Stromal cell of bone marrow (primary cell): ENCODE results near the gene CEBPA.
"Not testable (repeated sequence)": the region's sequence is repeated elsewhere in the genome, so short reads cannot be mapped to it uniquely, and the experiment has no call there.

Source experiments
- DNase-seq: peaks from one replicate; pipeline ENCODE4 v3.0.0-alpha.2; 2012; ENCODE audit warnings: low read depth

The CEBPA gene

DNA sequence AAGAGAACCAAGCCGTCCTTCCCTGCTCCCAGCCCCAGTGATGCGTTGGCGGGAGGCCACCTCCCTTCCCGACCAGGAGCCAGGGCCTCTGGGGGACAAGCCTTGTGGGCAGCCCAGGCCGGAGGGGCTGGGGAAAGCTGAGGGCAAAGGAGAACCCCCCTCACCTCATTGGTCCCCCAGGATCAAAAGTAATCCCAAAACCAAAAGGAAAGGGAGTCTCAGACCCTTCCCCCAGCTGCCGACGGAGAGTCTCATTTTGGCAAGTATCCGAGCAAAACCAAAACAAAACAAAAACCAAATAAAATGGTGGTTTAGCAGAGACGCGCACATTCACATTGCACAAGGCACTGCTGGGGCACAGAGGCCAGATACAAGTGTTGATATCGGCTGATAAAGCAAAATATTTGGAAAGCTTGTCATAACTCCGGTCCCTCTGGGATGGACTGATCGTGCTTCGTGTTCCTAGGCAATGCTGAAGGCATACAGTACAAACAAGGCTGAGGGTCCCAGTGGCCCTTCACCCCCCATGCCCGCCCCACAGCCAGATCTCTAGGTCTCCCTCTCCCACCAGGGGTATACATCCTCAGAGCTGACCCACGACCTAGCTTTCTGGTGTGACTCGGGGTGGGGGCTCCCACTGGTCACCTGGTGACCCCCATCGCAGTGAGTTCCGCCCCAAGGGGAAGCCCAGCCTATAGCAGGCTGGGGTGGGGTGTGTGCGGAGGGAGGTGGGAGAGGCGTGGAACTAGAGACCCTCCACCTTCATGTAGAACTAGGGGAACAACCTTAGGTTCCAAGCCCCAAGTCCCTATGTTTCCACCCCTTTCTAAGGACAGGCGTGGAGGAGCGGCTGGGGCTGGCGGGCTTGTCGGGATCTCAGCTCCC lies 2.1 kb downstream of the CEBPA start:
- no peak for DNase-seq

DNA sequence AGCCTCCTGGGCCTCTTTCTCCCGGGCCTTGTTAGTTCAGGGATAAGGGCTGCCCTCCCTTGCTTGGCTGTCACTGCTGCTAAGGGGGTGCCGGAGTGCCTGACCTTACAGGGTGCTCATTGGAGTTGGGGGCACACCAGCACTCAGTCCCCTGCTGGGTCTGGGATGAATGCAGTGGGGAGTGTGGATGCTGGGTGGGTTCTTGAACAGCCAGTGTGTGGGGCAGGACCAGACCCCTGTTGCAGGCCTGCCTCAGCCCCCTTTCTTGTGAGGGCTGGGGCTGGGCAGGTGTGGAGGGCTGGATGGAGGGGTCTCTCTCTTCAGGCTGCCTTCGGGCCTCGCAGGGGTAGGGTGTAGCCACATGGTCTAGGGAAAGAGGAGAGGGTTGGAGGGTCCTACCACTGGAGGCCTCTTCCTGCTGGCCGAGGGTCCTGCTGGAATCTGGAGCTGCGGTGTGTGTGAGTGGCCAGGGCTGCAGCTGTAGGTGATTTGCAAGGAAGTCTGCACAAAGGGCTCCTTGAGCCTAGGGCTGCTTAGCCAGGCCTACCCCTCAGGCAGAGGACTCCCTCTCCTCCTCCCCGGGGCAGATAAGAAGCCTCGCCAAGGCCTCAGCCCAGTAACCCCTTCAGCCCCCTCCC lies 3.2 kb downstream of the CEBPA start:
- DNase-seq: no peak

DNA sequence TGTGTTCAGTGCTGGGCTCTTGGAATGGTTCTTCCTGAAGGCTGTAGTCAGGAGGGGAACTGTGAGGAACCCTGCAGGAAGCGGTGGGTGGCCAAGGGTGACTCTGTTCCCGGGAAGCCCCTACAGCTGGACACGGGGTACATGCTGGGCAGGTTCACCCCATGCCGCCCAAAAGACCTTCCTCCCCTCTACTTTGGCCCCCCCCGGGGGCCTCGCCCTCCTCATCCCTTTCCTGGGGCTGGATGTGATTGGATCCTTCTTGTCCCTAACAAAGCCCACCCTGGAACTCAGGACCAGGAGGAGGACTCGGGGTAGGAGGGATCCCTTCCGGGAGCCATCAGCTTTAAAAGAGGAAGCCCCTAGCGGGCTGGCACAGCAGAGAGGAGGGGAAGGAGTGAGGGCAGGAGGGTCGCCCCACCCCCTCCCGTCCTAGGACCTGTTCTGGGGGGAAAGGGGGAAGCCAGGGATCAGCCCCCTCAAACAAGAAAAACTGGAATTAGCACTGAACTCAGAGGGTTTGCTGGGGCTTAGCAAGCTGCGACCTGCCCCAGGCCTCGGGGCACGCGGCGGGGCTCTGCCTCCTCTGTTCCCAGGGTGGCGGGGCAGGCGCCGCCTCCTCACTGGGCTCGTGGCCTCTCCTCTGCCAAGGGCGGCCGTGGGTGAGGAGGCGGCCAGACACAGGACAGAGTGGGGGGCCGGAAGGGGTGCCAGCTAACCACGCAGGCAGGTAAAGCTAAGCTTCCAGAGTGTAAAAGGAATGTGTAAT lies 4.0 kb downstream of the CEBPA start:
- DNase-seq: no peak

DNA sequence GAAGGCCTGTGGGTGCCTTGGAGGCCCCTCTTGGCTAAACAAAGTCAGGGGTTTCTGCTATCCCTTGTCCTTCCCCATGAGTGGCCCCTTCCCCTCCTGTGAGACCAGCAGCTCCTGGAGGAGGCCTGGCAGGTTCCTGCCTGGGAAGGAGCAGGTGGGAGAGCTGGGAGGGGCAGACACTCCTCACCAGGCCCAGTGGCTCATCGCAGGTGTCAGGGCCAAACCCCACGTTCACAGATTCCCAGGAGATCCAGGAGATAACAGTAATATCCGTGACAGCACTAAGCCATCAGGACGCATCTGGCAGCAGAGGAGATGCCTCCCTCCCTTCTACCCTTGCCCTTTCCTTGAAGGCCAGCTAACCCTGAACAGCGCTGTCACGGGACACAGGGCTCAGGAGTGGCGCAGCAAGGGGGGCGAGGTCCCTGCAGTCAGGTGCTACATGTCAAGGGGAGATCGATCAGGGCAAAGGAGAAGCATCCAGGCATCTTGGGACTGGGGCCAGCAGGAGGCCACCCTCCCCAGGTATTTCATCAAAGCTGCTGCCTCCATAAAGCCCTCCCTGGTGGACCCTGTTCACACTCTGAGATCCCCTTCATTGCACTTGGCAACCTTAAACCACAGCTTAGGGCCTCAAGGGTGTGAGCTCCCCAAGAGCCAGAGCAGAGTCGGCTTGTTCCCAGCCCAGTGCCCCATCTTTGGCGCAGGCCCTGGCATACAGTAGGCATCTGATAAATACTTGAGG lies 4.8 kb downstream of the CEBPA start:
- DNase-seq: no peak

DNA sequence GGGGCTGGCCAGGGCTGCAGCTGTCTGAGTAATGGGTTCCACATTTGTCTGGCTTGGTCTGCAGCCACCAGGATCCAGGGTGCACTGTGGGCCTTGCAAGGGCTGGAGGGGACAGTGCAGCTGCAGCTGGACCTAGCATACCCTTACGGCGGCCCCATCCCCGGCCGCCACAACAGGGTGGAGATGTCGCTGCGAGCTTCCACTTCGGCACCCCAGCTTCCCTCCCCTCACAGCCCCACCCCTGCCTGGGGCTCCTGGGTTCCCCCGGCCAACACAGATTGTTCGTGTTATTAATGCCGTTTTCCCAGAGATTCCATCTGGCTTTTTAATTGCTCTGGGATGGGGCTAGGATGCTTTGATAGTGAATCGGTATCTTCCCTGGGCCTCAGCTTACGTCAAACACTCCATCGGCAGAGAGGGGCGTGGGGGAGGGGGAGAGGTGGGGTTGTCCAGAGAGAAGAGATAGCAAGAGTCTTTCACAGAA lies 5.8 kb downstream of the CEBPA start:
- DNase-seq: no peak

DNA sequence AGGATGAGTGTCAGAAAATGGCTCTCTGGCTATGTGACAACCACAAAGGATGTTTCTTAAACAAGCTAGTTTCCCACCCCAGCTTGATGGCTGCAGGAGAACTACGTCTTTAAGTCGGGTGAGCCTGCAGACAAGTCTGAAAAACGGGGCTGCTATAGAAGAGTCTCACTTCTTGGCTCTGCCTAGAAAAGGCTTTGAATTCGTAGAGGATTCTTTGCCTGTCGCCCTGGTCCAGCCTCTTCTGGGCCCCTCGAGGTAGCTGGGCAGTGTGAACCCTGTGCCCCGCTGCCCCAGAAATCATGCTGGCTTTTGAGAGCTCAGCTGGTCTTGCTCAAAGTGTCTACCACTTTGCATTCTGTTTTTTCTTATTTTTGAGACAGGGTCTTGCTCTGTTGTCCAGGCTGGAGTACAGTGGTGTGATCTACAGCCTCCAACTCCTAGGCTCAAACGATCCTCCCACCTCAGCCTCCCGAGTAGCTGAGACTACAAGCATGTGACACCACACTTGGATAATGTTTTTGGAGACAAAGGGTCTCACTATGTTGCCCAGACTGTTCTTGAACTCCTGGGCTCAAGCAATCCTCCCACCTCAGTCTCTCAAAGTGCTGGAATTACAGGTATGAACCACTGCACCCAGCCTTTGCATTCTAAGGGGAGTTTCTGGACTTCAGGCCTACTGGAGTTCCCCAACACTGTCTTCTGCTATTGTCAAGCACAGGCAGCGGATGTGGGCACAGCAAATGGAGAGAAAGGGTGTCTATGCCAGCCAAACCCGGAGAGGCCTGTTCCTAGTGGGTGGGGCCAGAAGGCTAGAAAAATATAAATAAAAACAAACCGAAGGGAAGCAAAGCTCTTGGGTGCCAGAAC lies 6.5 kb downstream of the CEBPA start:
- no peak for DNase-seq

DNA sequence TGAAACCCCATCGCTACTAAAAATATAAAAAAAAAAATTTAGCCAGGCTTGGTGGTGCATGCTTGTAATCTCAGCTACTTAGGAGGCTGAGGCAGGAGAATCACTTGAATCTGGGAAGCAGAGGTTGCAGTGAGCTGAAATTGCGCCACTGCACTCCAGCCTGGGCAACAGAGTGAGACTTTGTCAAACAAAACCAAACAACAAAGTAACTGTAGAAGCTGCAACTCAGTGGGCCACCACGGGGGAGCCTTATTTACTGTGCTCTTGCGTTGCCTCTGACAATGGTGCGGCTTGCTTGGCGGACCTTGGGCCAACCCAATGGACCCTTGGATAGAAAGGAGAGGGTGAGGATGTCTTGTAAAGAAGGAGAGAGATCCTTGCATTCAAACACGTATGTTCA lies 7.3 kb downstream of the CEBPA start:
- DNase-seq: not testable (repeated sequence)

DNA sequence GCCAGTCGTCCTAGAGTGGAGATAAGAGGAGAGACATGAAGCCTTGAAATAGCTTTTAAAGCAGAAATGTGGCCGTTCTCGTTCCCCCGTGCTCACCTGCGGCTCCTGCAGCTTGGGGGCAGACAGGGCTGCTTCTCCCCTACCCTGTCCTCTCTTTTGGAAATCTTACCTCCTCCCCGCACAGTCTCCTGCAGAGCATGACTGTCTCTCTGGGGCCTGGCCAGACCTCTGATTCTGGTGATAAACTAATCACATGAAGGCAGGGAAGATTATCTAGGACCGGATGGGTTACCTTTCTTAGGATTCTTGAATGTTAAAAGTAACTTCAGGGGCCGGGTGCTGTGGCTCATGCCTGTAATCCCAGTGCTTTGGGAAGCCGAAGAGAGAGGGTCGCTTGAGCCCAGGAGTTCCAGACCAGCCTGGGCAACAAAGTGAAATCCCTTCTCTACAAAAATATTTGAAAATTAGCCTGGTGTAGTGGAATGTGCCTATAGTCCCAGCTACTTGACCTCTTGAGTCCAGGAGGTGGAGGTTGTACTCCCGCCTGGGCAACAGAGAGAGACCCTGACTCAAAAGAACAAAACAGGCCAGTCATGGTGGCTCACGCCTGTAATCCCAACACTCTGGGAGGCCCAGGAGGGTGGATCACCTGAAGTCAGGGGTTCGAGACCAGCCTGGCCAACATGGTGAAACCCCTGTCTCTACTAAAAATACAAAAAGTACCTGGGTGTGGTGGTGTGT lies 8.1 kb downstream of the CEBPA start:
- DNase-seq: no peak

DNA sequence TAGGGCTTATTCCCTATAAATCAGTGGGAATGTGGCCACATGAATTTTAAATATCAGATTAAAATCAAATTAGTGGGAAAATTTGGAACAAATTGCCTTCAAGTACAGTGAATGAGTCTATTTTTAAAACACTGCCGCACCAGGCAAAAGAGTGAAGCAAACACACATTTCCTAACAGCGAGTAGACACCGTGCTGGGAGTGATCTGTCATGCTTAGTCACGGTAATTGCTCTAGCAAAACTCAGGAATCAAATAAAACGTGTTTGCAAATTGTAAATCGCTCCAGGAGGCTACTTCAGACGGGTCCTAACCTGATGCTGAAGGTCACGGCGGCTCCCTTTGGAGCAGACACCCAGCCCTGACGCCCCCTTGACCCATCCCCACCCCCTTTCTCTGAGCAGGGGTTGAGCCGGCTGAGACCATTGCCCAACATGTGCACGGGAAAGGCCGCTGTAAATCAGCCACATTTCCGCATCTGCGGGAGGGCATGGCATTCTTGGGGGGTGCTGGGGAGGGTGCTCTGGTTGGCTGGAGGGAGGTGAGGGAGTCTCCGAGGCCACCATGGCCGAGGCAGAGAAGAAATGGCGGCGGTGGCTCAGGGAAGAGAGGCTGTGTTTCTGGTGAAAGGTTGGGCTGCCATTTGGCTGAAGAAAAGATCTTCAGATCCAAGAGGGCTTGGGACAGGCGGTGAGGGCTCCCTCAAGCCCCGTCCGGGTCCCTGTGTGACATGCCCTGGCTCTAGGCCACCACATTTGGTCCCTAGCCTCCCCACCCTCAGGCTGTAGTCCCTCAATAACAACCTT lies 8.9 kb downstream of the CEBPA start:
- DNase-seq: peak; percentile 78

DNA sequence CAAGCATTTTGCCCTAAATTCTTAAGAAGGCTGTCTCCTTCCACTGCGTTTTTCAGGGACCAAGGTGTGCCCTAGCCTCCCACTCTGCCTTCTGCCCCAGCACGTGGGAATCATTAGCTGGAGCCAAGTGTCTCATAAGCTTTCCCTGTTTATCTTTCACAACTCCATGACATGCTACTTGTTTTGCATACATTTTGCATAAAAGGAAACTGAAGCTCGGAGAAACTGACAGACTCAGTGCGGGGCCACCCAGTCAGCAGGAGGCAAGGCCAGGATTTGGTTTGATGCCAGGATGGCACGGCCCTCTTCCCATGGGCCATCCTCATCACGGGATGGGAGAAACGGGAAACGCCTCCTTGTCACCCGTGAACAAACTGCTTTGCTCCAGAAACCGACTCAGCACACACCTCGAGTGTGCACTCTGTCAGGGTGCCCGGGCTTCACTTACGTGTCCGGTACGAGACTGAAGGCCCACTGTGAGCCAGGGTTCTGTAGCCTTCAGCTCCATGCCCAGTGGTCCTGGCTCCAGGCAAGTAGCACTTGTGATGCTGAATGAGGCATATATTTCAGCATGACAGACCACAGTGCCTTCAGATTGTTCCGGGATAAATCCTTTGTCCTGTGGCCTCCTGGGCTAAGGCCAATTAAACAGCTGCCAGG lies 9.6 kb downstream of the CEBPA start:
- no peak for DNase-seq

DNA sequence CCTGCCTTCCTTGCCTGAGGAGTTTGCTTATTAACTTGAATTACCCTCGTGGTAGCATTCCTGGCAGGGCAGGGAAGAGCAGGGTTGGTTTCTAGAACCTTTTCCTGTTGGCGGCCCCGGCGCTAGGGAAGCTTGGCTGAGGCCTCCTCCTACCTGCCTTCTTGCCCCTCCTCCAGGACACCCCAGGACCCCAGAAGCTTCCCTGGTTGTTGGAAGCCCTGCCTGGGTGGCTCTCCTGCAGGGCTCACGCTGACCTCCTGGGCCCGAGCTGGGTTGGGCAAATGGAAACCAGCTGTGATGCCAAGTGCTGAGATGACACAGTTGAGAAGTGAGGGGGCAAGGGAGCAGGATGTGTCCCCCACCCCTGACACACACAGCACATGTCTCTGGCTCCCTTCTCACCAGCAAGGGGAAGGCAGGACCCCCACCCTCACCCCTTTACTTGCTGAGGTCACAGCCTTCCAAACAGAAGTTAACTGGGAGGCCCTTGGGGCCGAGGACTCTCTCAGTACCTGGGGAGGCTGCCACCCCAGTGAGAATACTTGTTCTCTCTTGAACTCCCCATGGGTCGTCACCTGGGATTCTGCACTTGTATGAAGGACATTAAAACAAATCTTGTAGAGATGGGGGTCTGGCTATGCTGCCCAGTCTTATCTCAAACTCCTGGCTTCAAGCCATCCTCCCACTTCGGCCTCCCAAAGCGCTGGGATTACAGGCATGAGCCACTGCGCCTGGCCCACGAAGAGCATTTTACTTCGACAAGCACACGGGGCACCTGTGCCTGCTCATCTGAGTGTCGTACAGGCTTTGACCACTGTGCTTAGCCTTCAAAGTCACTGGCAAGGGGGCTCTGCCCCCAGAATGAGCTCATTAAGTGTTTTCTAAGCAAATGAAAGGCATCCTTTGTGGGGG lies 10.5 kb downstream of the CEBPA start:
- no peak for DNase-seq

DNA sequence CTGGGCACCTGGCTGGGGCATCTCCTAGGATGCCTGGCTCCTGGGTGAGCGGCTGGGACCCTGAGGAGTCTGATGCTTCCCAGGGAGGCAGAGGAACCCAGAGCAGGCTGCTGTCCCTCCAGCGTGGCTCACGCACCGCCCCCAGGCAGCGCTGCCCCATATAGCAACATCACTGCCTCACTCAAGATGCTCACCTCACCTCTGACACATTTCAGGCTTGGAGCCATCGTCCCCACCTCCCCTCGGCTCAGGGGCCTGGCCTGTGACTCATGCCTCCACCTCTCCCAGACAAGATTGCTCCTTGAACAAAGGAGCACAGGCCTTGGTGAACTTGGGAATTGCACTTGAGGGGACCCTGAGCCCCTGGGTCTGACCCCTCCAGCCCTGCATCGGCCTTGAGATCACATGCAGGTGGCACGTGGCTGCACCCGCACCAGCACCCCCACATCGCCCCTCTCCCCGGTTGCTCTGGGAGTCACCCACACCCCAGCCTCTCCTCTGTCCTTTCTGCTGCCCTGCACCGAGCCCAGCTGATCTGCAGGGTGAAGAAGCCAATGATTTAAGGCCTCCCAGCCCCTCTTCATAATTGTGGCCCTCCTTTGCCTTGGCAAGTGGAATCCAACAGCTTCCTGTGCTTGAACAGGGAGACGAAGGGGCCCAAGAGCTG lies 11.2 kb downstream of the CEBPA start:
- no peak for DNase-seq

DNA sequence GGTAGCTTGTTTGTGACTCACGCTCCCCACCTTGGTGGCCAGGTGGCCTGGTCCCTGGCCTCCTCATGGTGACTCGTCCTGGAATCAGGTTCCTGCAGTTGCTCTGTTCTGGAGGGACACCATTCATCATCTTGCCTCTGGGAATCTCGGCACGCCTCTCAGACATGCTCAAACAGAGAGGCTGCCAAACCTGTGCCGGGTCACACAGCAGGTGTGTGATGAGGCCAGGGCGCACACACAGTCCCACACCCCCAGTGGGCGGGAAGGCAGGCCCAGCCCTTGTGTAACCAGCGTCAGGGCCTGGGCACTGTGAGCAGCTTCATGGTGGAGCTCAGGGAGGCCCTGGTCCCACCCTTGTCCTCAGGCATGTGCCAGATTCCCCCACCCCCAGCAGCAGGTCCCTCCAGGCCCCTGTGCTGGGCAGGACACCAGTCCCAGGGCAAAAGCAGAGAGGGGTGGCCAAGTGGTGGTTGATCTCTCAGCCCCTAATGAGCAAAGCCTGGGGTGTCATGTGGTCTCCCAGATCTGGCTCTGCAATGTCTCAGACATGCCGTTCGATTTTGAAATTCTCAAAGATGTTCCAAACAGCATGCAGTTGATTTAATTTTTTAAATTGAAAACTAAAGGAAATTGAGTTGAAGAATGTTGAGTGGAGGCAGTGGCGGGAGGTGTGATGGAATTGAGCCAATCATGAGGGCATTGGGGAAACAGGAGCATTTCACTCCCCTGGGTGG lies 12.1 kb downstream of the CEBPA start:
- DNase-seq: no peak

DNA sequence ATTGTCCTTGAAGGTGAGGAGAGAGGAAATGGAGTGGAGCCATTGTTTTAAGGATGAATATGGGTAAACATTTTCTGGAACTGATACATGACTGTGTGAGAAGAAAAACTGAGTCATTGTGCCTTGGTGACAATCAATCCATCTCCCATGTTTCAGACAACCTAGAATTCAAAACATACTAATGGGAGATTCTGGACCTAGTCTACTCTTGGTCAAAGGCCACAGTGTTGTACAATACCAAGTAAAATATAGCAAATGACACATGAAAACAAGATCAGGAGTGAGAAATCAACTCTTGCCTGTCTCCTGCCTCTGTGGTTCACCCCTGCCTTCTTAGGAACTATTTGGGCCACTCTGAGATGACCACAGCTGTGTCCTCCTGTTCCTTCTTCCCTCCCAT lies 13.1 kb downstream of the CEBPA start:
- no peak for DNase-seq

DNA sequence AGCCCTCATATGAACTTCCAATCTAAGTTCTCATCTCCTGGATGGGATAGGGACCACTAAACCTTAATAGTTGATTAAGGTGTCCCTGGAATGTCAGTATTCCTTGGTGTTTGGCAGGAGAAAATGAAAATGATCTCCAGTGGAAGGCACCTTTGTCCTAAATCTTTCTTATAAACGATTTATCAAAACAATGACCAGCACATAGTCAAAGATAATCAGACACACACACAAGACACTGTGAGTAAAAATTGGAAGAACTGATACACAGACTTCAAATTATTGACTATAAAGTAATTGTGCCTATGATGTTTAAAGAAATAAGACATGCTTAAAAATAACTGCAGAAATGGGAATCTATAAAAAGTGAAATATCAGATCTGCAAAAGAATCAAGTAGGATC lies 13.7 kb downstream of the CEBPA start:
- no peak for DNase-seq

DNA sequence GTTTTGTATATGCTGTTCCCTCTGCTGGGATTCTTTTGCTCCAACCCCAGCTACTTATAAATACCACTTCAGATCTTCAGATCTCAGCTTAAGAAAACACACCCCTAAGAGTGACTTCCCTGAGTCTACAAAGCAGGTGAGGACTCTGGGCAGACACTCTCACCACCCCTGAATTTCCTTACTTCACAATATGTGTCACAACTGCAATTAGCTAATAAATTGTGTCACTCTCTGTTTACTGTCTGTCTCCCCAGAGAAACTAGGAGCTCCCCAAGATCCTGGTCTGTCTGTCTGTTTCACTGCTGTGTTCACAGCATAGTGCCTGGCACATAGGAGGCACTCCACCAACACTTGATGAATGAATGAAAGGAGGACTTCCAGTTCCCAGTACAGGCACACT lies 14.4 kb downstream of the CEBPA start:
- DNase-seq: no peak

DNA sequence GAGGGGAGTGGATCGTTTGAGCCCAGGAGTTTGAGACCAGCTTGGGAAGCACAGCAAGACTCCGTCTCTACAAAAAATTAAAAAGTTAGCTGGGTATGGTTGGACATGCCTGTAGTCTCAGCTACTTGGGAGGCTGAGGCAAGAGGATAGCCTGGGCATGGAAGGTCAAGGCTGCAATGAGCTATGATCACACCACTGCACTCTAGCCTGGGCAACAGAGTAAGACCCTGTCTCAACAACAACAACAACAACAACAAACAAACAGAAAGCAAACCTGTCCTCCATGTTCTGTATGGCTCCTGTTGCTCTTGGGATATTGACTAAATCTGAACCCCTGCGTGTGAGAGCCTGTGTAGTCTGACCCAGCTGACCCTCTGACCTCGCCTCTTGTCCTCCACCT lies 14.9 kb downstream of the CEBPA start:
- no peak for DNase-seq
